Chondrocyte (in vitro differentiated cells): Measurements from ENCODE around the gene ALS2CL. TPM values are rescaled to one million over a fixed set of nuclear protein-coding genes. Genes with fewer than 3 reads are reported as not detected.

ENCODE experiments used
- DNase-seq: peaks from one replicate; pipeline ENCODE4 v3.0.0; 2021; ENCODE audit warnings: mixed read lengths, low spot score
- H3K27ac Mint-ChIP-seq: one replicate; pipeline ENCODE4 v1.8.0; 2021; ENCODE audit warnings: mild to moderate bottlenecking, moderate library complexity, mixed read lengths; ENCODE audit not compliant: unreplicated experiment
- H3K27me3 Mint-ChIP-seq: 2 replicates; pipeline ENCODE4 v1.8.0; 2021; ENCODE audit warnings: low read depth, mixed read lengths
- H3K36me3 Mint-ChIP-seq: 2 replicates; pipeline ENCODE4 v1.8.0; 2021; ENCODE audit warnings: low read depth, mixed read lengths
- H3K4me1 Mint-ChIP-seq: 2 replicates; pipeline ENCODE4 v1.8.0; 2021; ENCODE audit warnings: low read depth, mild to moderate bottlenecking, mixed read lengths
- H3K4me3 Mint-ChIP-seq: one replicate; pipeline ENCODE4 v1.8.0; 2021; ENCODE audit warnings: mild to moderate bottlenecking, moderate library complexity, mixed read lengths; ENCODE audit not compliant: unreplicated experiment
- H3K9me3 Mint-ChIP-seq: 2 replicates; pipeline ENCODE4 v1.8.0; 2021; ENCODE audit warnings: low read depth, mixed read lengths
- CTCF ChIP-seq: fragments of 200-600 bp; sonication (generic); IDR thresholded peaks from 2 replicates; pipeline ENCODE4 v1.5.0; 2021; ENCODE audit warnings: antibody characterized with exemption, mild to moderate bottlenecking, moderate library complexity
- total RNA-seq: library from RNA; stranded (reverse); gene quantifications from 3 replicates; pipeline ENCODE4 v1.2.1, GENCODE V29; 2021

The ALS2CL gene
- total RNA-seq, 1 donor from 2014 or later, result 3.6 TPM

GRCh38 chr3:46714728-46715506, 21.4 kb upstream of the ALS2CL start:
- H3K9me3 Mint-ChIP-seq, result no peaks in the 10 kb centered on the region
- H3K4me1 Mint-ChIP-seq, result no peaks in the 10 kb centered on the region
- H3K27ac Mint-ChIP-seq, result no peak overlapping the region
- no peaks in the 10 kb centered on the region for H3K36me3 Mint-ChIP-seq
- no peak for TF ChIP-seq CTCF
- no peak for DNase-seq
- peaks cover 2% of the 10 kb centered on the region for H3K27me3 Mint-ChIP-seq
- no peak overlapping the region for H3K4me3 Mint-ChIP-seq

GRCh38 chr3:46713898-46714552, 20.5 kb upstream of the ALS2CL start:
- Mint-ChIP-seq H3K4me3 (no peak overlapping the region), H3K9me3 (no peaks in the 10 kb centered on the region), H3K27me3 (peaks cover 4% of the 10 kb centered on the region), H3K36me3 (no peaks in the 10 kb centered on the region), H3K4me1 (no peaks in the 10 kb centered on the region), H3K27ac (no peak overlapping the region)
- DNase-seq, result no peak
- no peak for TF ChIP-seq CTCF

- no peaks in the 10 kb centered on the region for H3K4me1 Mint-ChIP-seq
- H3K36me3 Mint-ChIP-seq, result no peaks in the 10 kb centered on the region
- H3K27ac Mint-ChIP-seq, result no peak overlapping the region
- no peaks in the 10 kb centered on the region for H3K9me3 Mint-ChIP-seq
- H3K4me3 Mint-ChIP-seq, result no peak overlapping the region
- TF ChIP-seq CTCF, result no peak
- peaks cover 4% of the 10 kb centered on the region for H3K27me3 Mint-ChIP-seq
- DNase-seq, result no peak
Observed at GRCh38 chr3:46713050-46713897, 19.8 kb upstream of the ALS2CL start.

GRCh38 chr3:46712191-46713049, 18.9 kb upstream of the ALS2CL start:
- no peaks in the 10 kb centered on the region for H3K36me3 Mint-ChIP-seq
- no peaks in the 10 kb centered on the region for H3K9me3 Mint-ChIP-seq
- no peak for DNase-seq

More at GRCh38 chr3:46712191-46713049, 18.9 kb upstream of the ALS2CL start:
- Mint-ChIP-seq H3K27me3 (peaks cover 4% of the 10 kb centered on the region), H3K27ac (no peak overlapping the region), H3K4me3 (no peak overlapping the region), H3K4me1 (no peaks in the 10 kb centered on the region)
- no peak for TF ChIP-seq CTCF
